Right atrium auricular region (tissue), 2 donors: ENCODE data around the gene ZNF497. TPM values are rescaled to one million over a fixed set of nuclear protein-coding genes. Genes with fewer than 3 reads are reported as not detected.
"Not testable (repeated sequence)": the region's sequence is repeated elsewhere in the genome, so short reads cannot be mapped to it uniquely, and the experiment has no call there.

ENCODE experiments used
- DNase-seq: peaks from one replicate; pipeline ENCODE4 v3.0.0-alpha.2; 2019; ENCODE audit warnings: low spot score
- H3K27ac ChIP-seq, 2 donors: fragments of 200-600 bp; sonication (generic); 1 replicate in 1 of 2; 2 replicates in 1 of 2; pipeline ENCODE4 v1.5.1; 2016 to 2019
- H3K27me3 ChIP-seq, 2 donors: fragments of 200-600 bp; sonication (generic); one replicate each; pipeline versions ENCODE4 v1.5.1 to v1.6.0; 2017 to 2019
- H3K36me3 ChIP-seq: fragments of 200-600 bp; sonication (generic); one replicate; pipeline ENCODE4 v1.5.1; 2016
- H3K4me1 ChIP-seq, 2 donors: fragments of 200-600 bp; sonication (generic); one replicate each; pipeline versions ENCODE4 v1.5.1 to v1.6.0; 2017 to 2019
- H3K4me3 ChIP-seq, 2 donors: fragments of 200-600 bp; sonication (generic); 1 replicate in 1 of 2; 2 replicates in 1 of 2; pipeline ENCODE4 v1.5.1; 2017 to 2019; ENCODE audit warnings: mild to moderate bottlenecking in 1 of 2, moderate library complexity in 1 of 2
- H3K9me3 ChIP-seq, 2 donors: fragments of 200-600 bp; sonication (generic); one replicate each; pipeline ENCODE4 v1.5.1; 2019
- CTCF ChIP-seq, 2 donors: fragments of 200-600 bp; sonication (generic); IDR thresholded peaks; one replicate each; pipeline ENCODE4 v1.5.1; 2019; ENCODE audit warnings: antibody characterized with exemption in 2 of 2
- total RNA-seq, 2 donors: library from RNA; depleted of rRNA; stranded (reverse); fragments of >200 nt; gene quantifications; one replicate each; pipeline ENCODE4 v1.1.0, GENCODE V29; 2016

The ZNF497 gene
- total RNA-seq, 2 donors from 2014 or later: 0.39 to 0.56 TPM

GRCh38 chr19:58318297-58318696, 44.3 kb downstream of the ZNF497 start:
- Histone ChIP-seq H3K27ac (no peak overlapping the region), H3K4me1 (no peaks in the 10 kb centered on the region), H3K36me3 (peaks cover 20% of the 10 kb centered on the region), H3K4me3 (no peak overlapping the region), H3K27me3 (no peaks in the 10 kb centered on the region), H3K9me3 (no peaks in the 10 kb centered on the region)
- TF ChIP-seq CTCF (IDR thresholded peaks at IDR 0.05): no peak
- DNase-seq: no peak

DNA sequence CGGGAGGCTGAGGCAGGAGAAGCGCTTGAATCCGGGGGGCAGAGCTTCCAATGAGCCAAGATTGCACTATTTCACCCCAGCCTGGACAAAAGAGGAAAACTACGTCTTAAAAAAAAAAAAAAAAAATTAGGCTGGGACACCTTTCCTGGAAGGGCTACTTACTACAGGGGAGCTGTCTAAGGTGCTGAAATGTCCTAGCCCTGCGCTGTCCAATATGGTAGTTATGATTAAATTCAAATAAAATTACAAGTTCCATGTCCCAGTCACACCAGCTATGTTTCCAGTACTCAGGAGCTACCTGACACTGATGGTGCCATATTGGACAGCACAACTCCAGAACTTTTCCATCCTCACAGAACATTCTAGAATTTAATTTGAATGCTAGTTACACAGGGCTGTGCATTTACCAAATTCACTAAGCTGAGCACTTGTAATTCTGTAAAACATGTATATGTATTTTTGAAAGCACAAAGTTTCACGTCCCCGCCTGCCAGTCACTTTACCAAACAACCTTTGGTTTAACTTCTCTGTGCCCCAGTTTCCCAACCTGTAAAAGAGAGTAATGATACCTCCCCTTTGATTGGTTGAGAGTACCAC, 45.0 kb downstream of the ZNF497 start:
- Histone ChIP-seq H3K27ac (no peak overlapping the region), H3K9me3 (no peaks in the 10 kb centered on the region), H3K4me3 (no peak overlapping the region), H3K4me1 (no peaks in the 10 kb centered on the region), H3K36me3 (peaks cover 25% of the 10 kb centered on the region), H3K27me3 (no peaks in the 10 kb centered on the region)
- no peak for TF ChIP-seq CTCF (IDR thresholded peaks at IDR 0.05)
- no peak for DNase-seq

DNA sequence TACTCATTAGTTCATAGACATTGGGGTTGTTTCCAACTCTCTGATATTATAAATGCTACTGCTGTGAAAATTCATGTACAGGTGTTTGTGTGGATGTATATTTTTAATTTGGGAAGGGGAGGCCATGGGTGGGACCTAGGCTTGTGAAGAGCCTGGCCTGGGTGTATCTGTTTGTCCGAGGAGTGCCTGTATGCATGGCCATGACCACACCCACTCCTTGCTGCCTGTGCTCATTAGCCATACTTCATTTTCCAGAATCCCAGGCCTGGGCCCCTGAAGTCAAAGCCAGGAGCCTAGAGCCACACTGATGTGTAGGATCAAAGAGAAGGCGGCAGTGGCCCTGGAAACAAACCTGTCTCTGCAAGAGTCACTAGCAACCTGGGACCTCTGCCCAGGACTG, 47.0 kb downstream of the ZNF497 start:
- peaks cover 40% of the 10 kb centered on the region for H3K36me3 ChIP-seq

DNA sequence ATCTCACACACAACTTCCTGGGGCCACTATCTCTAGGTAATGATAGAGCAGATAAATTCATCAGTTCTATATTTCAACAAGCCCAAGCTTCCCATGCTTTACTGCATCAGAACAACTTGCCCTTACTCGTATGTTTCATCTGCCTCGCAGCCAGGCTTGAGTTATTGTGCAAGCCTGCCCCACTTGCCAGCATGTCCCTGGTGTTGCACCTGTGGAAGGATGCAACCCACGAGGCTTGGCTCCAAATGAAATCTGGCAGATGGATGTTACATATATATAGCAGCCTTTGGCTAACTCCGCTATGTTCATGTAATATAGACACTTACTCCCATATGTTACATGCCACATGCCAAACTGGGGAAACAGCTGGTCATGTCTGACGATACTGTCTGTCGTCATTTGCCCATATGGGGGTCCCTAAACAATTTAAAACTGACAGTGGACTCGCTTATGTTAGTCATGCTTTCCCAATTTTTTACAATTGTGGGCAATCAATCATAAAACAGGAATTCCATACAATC, 51.1 kb downstream of the ZNF497 start:
- Histone ChIP-seq H3K27ac (no peak overlapping the region), H3K9me3 (no peaks in the 10 kb centered on the region), H3K4me1 (peaks cover 0 to 3% of the 10 kb centered on the region in 2 donors), H3K36me3 (peaks cover 52% of the 10 kb centered on the region), H3K27me3 (no peaks in the 10 kb centered on the region), H3K4me3 (no peak overlapping the region)
- no peak for DNase-seq
- no peak for TF ChIP-seq CTCF (IDR thresholded peaks at IDR 0.05)

More for the DNA sequence above, 47.0 kb downstream of the ZNF497 start:
- no peaks in the 10 kb centered on the region for H3K27me3 ChIP-seq
- no peaks in the 10 kb centered on the region for H3K4me1 ChIP-seq
- no peaks in the 10 kb centered on the region for H3K9me3 ChIP-seq
- no peak for DNase-seq
- H3K4me3 ChIP-seq: no peak overlapping the region
- TF ChIP-seq CTCF (IDR thresholded peaks at IDR 0.05): no peak
- H3K27ac ChIP-seq: no peak overlapping the region

- H3K27ac ChIP-seq, H3K27me3 ChIP-seq, H3K9me3 ChIP-seq, DNase-seq, H3K4me3 ChIP-seq, H3K4me1 ChIP-seq: not testable (repeated sequence)
- TF ChIP-seq CTCF (IDR thresholded peaks at IDR 0.05): peak; percentile 43 to 64
- H3K36me3 ChIP-seq: peaks cover 52% of the 10 kb centered on the region
Measured at GRCh38 chr19:58310685-58311084, 51.9 kb downstream of the ZNF497 start.

- H3K27ac ChIP-seq: no peak overlapping the region
- no peak for DNase-seq
- peaks cover 0 to 12% of the 10 kb centered on the region in 2 donors for H3K4me1 ChIP-seq
- H3K9me3 ChIP-seq: no peaks in the 10 kb centered on the region
- H3K4me3 ChIP-seq: no peak overlapping the region
- TF ChIP-seq CTCF (IDR thresholded peaks at IDR 0.05): no peak
- H3K36me3 ChIP-seq: peaks cover 29% of the 10 kb centered on the region
- H3K27me3 ChIP-seq: no peaks in the 10 kb centered on the region
Measured at GRCh38 chr19:58307736-58308135, 54.8 kb downstream of the ZNF497 start.
